SK-N-SH (cell line): ENCODE data around the gene ZNF66.
A peak's percentile ranks its signal among the peaks of the same experiment; 100 is the strongest.

Experiments
- CHD2 ChIP-seq: fragments of 150-350 bp; IDR thresholded peaks from 2 replicates; pipeline ENCODE4 v1.6.1; 2018; ENCODE audit warnings: low read length; ENCODE audit not compliant: partially characterized antibody
- CTCF ChIP-seq: fragments of 200-600 bp; sonication (generic); IDR thresholded peaks from 2 replicates; pipeline ENCODE4 v1.6.1; 2017; ENCODE audit warnings: antibody characterized with exemption, mild to moderate bottlenecking, moderate library complexity
- EP300 ChIP-seq, 2 experiments: IDR thresholded peaks; 2 replicates each; pipeline versions ENCODE4 v1.4.0 to v1.6.1; 2012; ENCODE audit warnings: borderline replicate concordance in 1 of 2, low read depth in 1 of 2, low read length in 1 of 2
- FOXM1 ChIP-seq: IDR thresholded peaks from 2 replicates; pipeline ENCODE4 v1.4.0; 2012; ENCODE audit warnings: low read depth, mild to moderate bottlenecking
- GABPA ChIP-seq: IDR thresholded peaks from 2 replicates; pipeline ENCODE4 v1.4.0; 2012; ENCODE audit warnings: low read depth, mild to moderate bottlenecking
- JUND ChIP-seq: IDR thresholded peaks from 2 replicates; pipeline ENCODE4 v1.4.0; 2012
- MAX ChIP-seq: IDR thresholded peaks from 2 replicates; pipeline ENCODE4 v1.4.0; 2012; ENCODE audit warnings: low read depth
- PBX3 ChIP-seq: IDR thresholded peaks from 2 replicates; pipeline ENCODE4; 2012
- RFX5 ChIP-seq: IDR thresholded peaks from 2 replicates; pipeline ENCODE4 v1.6.1; 2012; ENCODE audit warnings: mild to moderate bottlenecking, improper control_type of control experiment, low read length
- SIN3A ChIP-seq: IDR thresholded peaks from 2 replicates; pipeline ENCODE4 v1.6.1; 2012; ENCODE audit warnings: low read depth, mild to moderate bottlenecking, low read length, moderate library complexity, borderline replicate concordance
- SMC3 ChIP-seq: IDR thresholded peaks from 2 replicates; pipeline ENCODE4 v1.6.1; 2012; ENCODE audit warnings: low read depth, low read length, improper control_type of control experiment
- TAF1 ChIP-seq: IDR thresholded peaks from 2 replicates; pipeline ENCODE4 v1.6.1; 2012; ENCODE audit warnings: low read depth, mild to moderate bottlenecking, low read length, moderate library complexity, borderline replicate concordance
- USF1 ChIP-seq: IDR thresholded peaks from 2 replicates; pipeline ENCODE4 v1.4.0; 2012; ENCODE audit warnings: low read depth, borderline replicate concordance
- TF ChIP-seq, protein P1 (sequence below): fragments of 150-350 bp; IDR thresholded peaks from 2 replicates; pipeline ENCODE4 v1.6.1; 2017; ENCODE audit warnings: antibody characterized with exemption, low read length, low read depth, borderline replicate concordance

DNA sequence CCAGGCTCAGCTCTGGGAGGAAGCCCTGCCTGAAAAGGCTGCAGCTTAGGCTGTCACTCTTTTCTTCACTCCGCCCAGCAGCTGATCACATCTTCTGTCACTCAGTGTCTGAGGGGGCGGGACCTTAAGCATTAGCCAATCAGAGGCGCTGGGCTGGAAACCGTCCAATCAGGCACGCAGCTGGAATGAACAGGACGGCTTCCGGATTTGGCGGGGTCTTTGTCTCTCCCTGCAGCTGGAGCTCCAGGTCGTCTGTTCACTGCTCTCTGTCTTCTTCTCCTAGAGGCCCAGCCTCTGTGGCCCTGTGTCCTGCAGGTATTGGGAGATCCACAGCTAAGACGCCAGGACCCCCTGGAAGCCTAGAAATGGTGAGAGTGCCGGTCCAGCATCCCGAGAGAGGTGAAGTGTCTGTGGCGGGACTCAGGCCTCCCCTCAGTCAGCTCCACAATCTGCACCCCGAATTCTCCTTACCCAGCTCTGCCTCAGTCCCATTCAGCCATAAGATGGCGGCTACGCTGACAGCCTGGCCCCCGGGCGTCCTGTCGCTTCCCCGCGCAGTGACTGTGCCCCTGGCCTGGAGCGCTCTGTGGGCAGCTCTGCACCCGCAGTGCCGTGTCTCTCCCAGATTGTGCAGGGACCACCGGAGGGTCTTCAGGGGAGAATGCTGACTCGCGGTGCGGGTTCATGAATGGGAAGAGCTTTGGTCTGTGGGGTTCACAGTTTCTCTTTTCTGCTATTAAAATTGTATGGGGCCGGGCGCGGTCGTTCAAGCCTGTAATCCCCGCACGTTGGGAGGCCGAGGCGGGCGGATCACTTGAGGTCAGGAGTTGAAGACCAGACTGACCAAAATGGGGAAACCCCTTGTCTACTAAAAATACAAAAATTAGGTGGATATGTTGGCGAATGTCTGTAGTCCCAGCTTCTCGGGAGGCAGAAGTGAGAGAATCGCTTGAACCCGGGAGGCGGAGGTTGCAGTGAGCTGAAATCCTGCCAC lies at the start of gene ZNF66:
- TF ChIP-seq JUND = no peak
- peak; percentile 34 for TF ChIP-seq MAX
- TF ChIP-seq CTCF = no peak
- peak; percentile 72 for TF ChIP-seq RFX5
- TF ChIP-seq FOXM1 = no peak
- peak; percentile 90; the same call in 1 of the 2 replicates for TF ChIP-seq SIN3A
- peak; percentile 99 for TF ChIP-seq PBX3
- peak; percentile 51; the same call in 1 of the 2 replicates for TF ChIP-seq TAF1
- no peak for TF ChIP-seq USF1
- TF ChIP-seq, protein P1, sequence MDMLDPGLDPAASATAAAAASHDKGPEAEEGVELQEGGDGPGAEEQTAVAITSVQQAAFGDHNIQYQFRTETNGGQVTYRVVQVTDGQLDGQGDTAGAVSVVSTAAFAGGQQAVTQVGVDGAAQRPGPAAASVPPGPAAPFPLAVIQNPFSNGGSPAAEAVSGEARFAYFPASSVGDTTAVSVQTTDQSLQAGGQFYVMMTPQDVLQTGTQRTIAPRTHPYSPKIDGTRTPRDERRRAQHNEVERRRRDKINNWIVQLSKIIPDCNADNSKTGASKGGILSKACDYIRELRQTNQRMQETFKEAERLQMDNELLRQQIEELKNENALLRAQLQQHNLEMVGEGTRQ = no peak
- TF ChIP-seq SMC3 = no peak
- TF ChIP-seq CHD2 = no peak
- TF ChIP-seq EP300 (IDR thresholded peaks at IDR 0.05; ENCODE audit: borderline replicate concordance in 1 of 2, low read depth in 1 of 2, low read length in 1 of 2) = no peak
- TF ChIP-seq GABPA = peak; percentile 49
